HG02973 (cell line): ENCODE results near the gene SHROOM3.
"Not testable (repeated sequence)": the region's sequence is repeated elsewhere in the genome, so short reads cannot be mapped to it uniquely, and the experiment has no call there.

ENCODE experiments used
- ATAC-seq: cut with Tn5 transposase; IDR thresholded peaks from one replicate; pipeline ENCODE4 v1.9.1; 2021; ENCODE audit warnings: moderate library complexity; ENCODE audit not compliant: unreplicated experiment

The SHROOM3 gene

GRCh38 chr4:76443376-76443775 lies 8.3 kb downstream of the SHROOM3 start:
- no peak for ATAC-seq

GRCh38 chr4:76445911-76446310 lies 10.9 kb downstream of the SHROOM3 start:
- ATAC-seq: no peak

- ATAC-seq: no peak
Observed at GRCh38 chr4:76447393-76447851, 12.4 kb downstream of the SHROOM3 start.

GRCh38 chr4:76448211-76448610 lies 13.2 kb downstream of the SHROOM3 start:
- ATAC-seq: no peak

GRCh38 chr4:76449362-76449767 lies 14.3 kb downstream of the SHROOM3 start:
- no peak for ATAC-seq

GRCh38 chr4:76449833-76450232 lies 14.8 kb downstream of the SHROOM3 start:
- ATAC-seq: no peak

GRCh38 chr4:76453232-76453631 lies 18.2 kb downstream of the SHROOM3 start:
- no peak for ATAC-seq

GRCh38 chr4:76454073-76454472 lies 19.0 kb downstream of the SHROOM3 start:
- ATAC-seq: not testable (repeated sequence)

GRCh38 chr4:76457885-76458284 lies 22.9 kb downstream of the SHROOM3 start:
- no peak for ATAC-seq

- ATAC-seq: no peak
Observed at GRCh38 chr4:76458297-76458696, 23.3 kb downstream of the SHROOM3 start.

- ATAC-seq: no peak
Observed at GRCh38 chr4:76458825-76459224, 23.8 kb downstream of the SHROOM3 start.

- no peak for ATAC-seq
Observed at GRCh38 chr4:76459291-76459723, 24.3 kb downstream of the SHROOM3 start.

GRCh38 chr4:76463568-76463967 lies 28.5 kb downstream of the SHROOM3 start:
- no peak for ATAC-seq

- no peak for ATAC-seq
Observed at GRCh38 chr4:76470064-76470463, 35.0 kb downstream of the SHROOM3 start.

GRCh38 chr4:76470532-76470931 lies 35.5 kb downstream of the SHROOM3 start:
- no peak for ATAC-seq

- ATAC-seq: no peak
Observed at GRCh38 chr4:76476571-76476970, 41.5 kb downstream of the SHROOM3 start.

GRCh38 chr4:76484654-76485053 lies 49.6 kb downstream of the SHROOM3 start:
- no peak for ATAC-seq

- ATAC-seq: no peak
Observed at GRCh38 chr4:76485450-76485849, 50.4 kb downstream of the SHROOM3 start.

GRCh38 chr4:76486588-76487276 lies 51.7 kb downstream of the SHROOM3 start:
- no peak for ATAC-seq

GRCh38 chr4:76487621-76488020 lies 52.6 kb downstream of the SHROOM3 start:
- ATAC-seq: no peak

GRCh38 chr4:76488455-76488854 lies 53.4 kb downstream of the SHROOM3 start:
- no peak for ATAC-seq

GRCh38 chr4:76488888-76489685 lies 54.1 kb downstream of the SHROOM3 start:
- ATAC-seq: no peak
